Mucosa of stomach (tissue), 1 donor: Measurements from ENCODE around the gene GCM1.

ENCODE experiments used
- H3K27me3 ChIP-seq: one replicate; pipeline ENCODE4 v1.7.0; 2013; ENCODE audit warnings: mild to moderate bottlenecking, low read length; ENCODE audit not compliant: control insufficient read depth, insufficient read depth
- H3K36me3 ChIP-seq: one replicate; pipeline ENCODE4 v1.7.0; 2013; ENCODE audit warnings: low read length; ENCODE audit not compliant: control insufficient read depth, insufficient read depth
- H3K4me1 ChIP-seq: one replicate; pipeline ENCODE4 v1.7.0; 2013; ENCODE audit warnings: mild to moderate bottlenecking, low read length; ENCODE audit not compliant: control insufficient read depth, insufficient read depth
- H3K4me3 ChIP-seq: one replicate; pipeline ENCODE4 v1.7.0; 2013; ENCODE audit warnings: low read length
- H3K9ac ChIP-seq: one replicate; pipeline ENCODE4 v1.7.0; 2013; ENCODE audit warnings: mild to moderate bottlenecking, low read length, moderate library complexity
- H3K9me3 ChIP-seq: one replicate; pipeline ENCODE4 v1.7.0; 2013; ENCODE audit warnings: mild to moderate bottlenecking, low read length, moderate library complexity; ENCODE audit not compliant: control insufficient read depth
- donor health status: Pancreatic carcinoma.

GCM1 gene

GRCh38 chr6:53095716-53096115, 52.9 kb downstream of the GCM1 start:
- H3K9ac ChIP-seq = no peak overlapping the region
- no peaks in the 10 kb centered on the region for H3K27me3 ChIP-seq
- no peak overlapping the region for H3K4me3 ChIP-seq
- H3K36me3 ChIP-seq = peaks cover 3% of the 10 kb centered on the region
- H3K4me1 ChIP-seq = no peaks in the 10 kb centered on the region
- no peaks in the 10 kb centered on the region for H3K9me3 ChIP-seq

GRCh38 chr6:53095270-53095669, 53.4 kb downstream of the GCM1 start:
- H3K27me3 ChIP-seq = no peaks in the 10 kb centered on the region
- no peaks in the 10 kb centered on the region for H3K4me1 ChIP-seq
- peaks cover 3% of the 10 kb centered on the region for H3K36me3 ChIP-seq
- no peak overlapping the region for H3K4me3 ChIP-seq
- H3K9me3 ChIP-seq = no peaks in the 10 kb centered on the region
- no peak overlapping the region for H3K9ac ChIP-seq

- no peak overlapping the region for H3K4me3 ChIP-seq
- H3K4me1 ChIP-seq = no peaks in the 10 kb centered on the region
- H3K9ac ChIP-seq = no peak overlapping the region
- peaks cover 3% of the 10 kb centered on the region for H3K36me3 ChIP-seq
- no peaks in the 10 kb centered on the region for H3K9me3 ChIP-seq
- H3K27me3 ChIP-seq = no peaks in the 10 kb centered on the region
These were observed 58.1 kb downstream of the GCM1 start for GRCh38 chr6:53090576-53090975.

GRCh38 chr6:53089948-53090347, 58.7 kb downstream of the GCM1 start:
- H3K36me3 ChIP-seq = peaks cover 3% of the 10 kb centered on the region
- no peaks in the 10 kb centered on the region for H3K4me1 ChIP-seq
- H3K4me3 ChIP-seq = no peak overlapping the region
- H3K9ac ChIP-seq = no peak overlapping the region
- no peaks in the 10 kb centered on the region for H3K27me3 ChIP-seq
- no peaks in the 10 kb centered on the region for H3K9me3 ChIP-seq

GRCh38 chr6:53086302-53086701, 62.3 kb downstream of the GCM1 start:
- Histone ChIP-seq H3K36me3 (peaks cover 5% of the 10 kb centered on the region), H3K9ac (no peak overlapping the region), H3K4me3 (no peak overlapping the region), H3K27me3 (no peaks in the 10 kb centered on the region), H3K4me1 (no peaks in the 10 kb centered on the region), H3K9me3 (no peaks in the 10 kb centered on the region)

- H3K36me3 ChIP-seq = peaks cover 9% of the 10 kb centered on the region
These were observed 67.8 kb downstream of the GCM1 start for GRCh38 chr6:53080813-53081212.

More at GRCh38 chr6:53080813-53081212, 67.8 kb downstream of the GCM1 start:
- Histone ChIP-seq H3K4me1 (no peaks in the 10 kb centered on the region), H3K4me3 (no peak overlapping the region), H3K9me3 (no peaks in the 10 kb centered on the region), H3K9ac (no peak overlapping the region), H3K27me3 (no peaks in the 10 kb centered on the region)
